NK-92 treated with Interleukin-12 subunit alpha and Interleukin-12 subunit beta, amount 100 ng/mL, for 24 hours (cell line): ENCODE results near the gene R3HDM2.
A peak's percentile ranks its signal among the peaks of the same experiment; 100 is the strongest.

Experiments
- DNase-seq: peaks from one replicate; lab custom pipeline; 2025; lab: John Stamatoyannopoulos, UW

The R3HDM2 gene

GRCh38 chr12:57240066-57240921 is 190.5 kb downstream of the R3HDM2 start:
- DNase-seq = peak; percentile 31

GRCh38 chr12:57239587-57240065 is 191.2 kb downstream of the R3HDM2 start:
- no peak for DNase-seq

GRCh38 chr12:57238854-57239554 is 191.8 kb downstream of the R3HDM2 start:
- peak; percentile 46 for DNase-seq

- DNase-seq = no peak
These were observed 192.7 kb downstream of the R3HDM2 start for GRCh38 chr12:57237932-57238853.

- no peak for DNase-seq
These were observed 193.3 kb downstream of the R3HDM2 start for GRCh38 chr12:57237596-57237931.

GRCh38 chr12:57236925-57237595 is 193.8 kb downstream of the R3HDM2 start:
- no peak for DNase-seq

- no peak for DNase-seq
These were observed 194.5 kb downstream of the R3HDM2 start for GRCh38 chr12:57236201-57236924.

- DNase-seq = no peak
These were observed 195.1 kb downstream of the R3HDM2 start for GRCh38 chr12:57235728-57236131.

GRCh38 chr12:57235017-57235727 is 195.7 kb downstream of the R3HDM2 start:
- DNase-seq = no peak

GRCh38 chr12:57234571-57235016 is 196.2 kb downstream of the R3HDM2 start:
- DNase-seq = no peak

- DNase-seq = no peak
These were observed 196.6 kb downstream of the R3HDM2 start for GRCh38 chr12:57234233-57234570.

- DNase-seq = no peak
These were observed 197.2 kb downstream of the R3HDM2 start for GRCh38 chr12:57233357-57234232.

- no peak for DNase-seq
These were observed 198.6 kb downstream of the R3HDM2 start for GRCh38 chr12:57232156-57232756.

GRCh38 chr12:57231276-57232021 is 199.4 kb downstream of the R3HDM2 start:
- no peak for DNase-seq

GRCh38 chr12:57230381-57231155 is 200.3 kb downstream of the R3HDM2 start:
- no peak for DNase-seq

- DNase-seq = peak; percentile 90
These were observed 201.0 kb downstream of the R3HDM2 start, which contains the start of gene SHMT2 for GRCh38 chr12:57229634-57230380. TSS of gene SHMT2 (plus strand) at chr12:57229711. CDS start at chr12:57229779, 68 bp downstream.
